T-helper 2 cell treated with Interferon-gamma antibody and Interleukin-4, amounts not matched to agents 5 μg/mL and 100 μg/mL, for 36 hours (primary cell): ENCODE results near the gene TCEAL4.
A peak's percentile ranks its signal among the peaks of the same experiment; 100 is the strongest.
"Not testable (repeated sequence)": the region's sequence is repeated elsewhere in the genome, so short reads cannot be mapped to it uniquely, and the experiment has no call there.

Experiments used
- DNase-seq: peaks from one replicate; pipeline ENCODE4 v3.0.0; 2021; ENCODE audit warnings: low spot score
- H3K27ac Mint-ChIP-seq: one replicate; pipeline ENCODE4 v1.8.0; 2021; ENCODE audit warnings: mild to moderate bottlenecking, mixed read lengths
- H3K27me3 Mint-ChIP-seq: one replicate; pipeline ENCODE4 v1.8.0; 2021; ENCODE audit warnings: low read depth, mixed read lengths
- H3K36me3 Mint-ChIP-seq: one replicate; pipeline ENCODE4 v1.8.0; 2021; ENCODE audit warnings: low read depth, mixed read lengths
- H3K4me1 Mint-ChIP-seq: one replicate; pipeline ENCODE4 v1.8.0; 2021; ENCODE audit warnings: low read depth, mixed read lengths
- H3K4me3 Mint-ChIP-seq: one replicate; pipeline ENCODE4 v1.8.0; 2022; ENCODE audit warnings: mild to moderate bottlenecking, moderate library complexity, mixed read lengths
- H3K9me3 Mint-ChIP-seq: one replicate; pipeline ENCODE4 v1.8.0; 2021; ENCODE audit warnings: mixed read lengths

Gene TCEAL4

GRCh38 chrX:103562801-103563200 is 22.5 kb upstream of the TCEAL4 start:
- Mint-ChIP-seq H3K4me3 (no peak overlapping the region), H3K27me3 (peaks cover 5% of the 10 kb centered on the region), H3K4me1 (no peaks in the 10 kb centered on the region), H3K9me3 (no peaks in the 10 kb centered on the region), H3K36me3 (no peaks in the 10 kb centered on the region), H3K27ac (no peak overlapping the region)
- no peak for DNase-seq

GRCh38 chrX:103565197-103565596 is 20.1 kb upstream of the TCEAL4 start:
- DNase-seq = no peak
- Mint-ChIP-seq H3K4me1 (no peaks in the 10 kb centered on the region), H3K27me3 (peaks cover 7% of the 10 kb centered on the region), H3K36me3 (no peaks in the 10 kb centered on the region), H3K27ac (no peak overlapping the region), H3K4me3 (no peak overlapping the region), H3K9me3 (no peaks in the 10 kb centered on the region)

DNA sequence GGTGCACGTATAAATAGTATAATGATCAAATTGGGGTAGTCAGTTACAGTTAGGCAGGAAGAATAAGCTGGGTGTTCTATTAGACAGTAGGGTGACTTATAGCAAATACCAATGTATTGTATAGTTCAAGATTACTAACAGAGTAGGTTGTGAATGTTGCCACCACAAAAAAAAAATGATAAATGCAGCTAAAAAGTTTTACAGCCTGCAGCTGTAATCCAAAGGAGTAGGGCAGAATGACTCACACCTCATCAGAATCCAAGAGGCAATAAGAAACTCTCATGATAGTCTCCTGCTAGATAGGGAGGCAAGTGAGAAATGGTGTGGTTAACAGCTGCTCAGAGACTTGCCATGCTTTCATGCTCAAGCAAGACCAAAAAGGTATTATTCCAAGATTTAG is 19.6 kb upstream of the TCEAL4 start:
- DNase-seq = no peak
- peaks cover 8% of the 10 kb centered on the region for H3K27me3 Mint-ChIP-seq
- no peak overlapping the region for H3K4me3 Mint-ChIP-seq
- no peaks in the 10 kb centered on the region for H3K4me1 Mint-ChIP-seq
- H3K27ac Mint-ChIP-seq = no peak overlapping the region
- no peaks in the 10 kb centered on the region for H3K36me3 Mint-ChIP-seq
- no peaks in the 10 kb centered on the region for H3K9me3 Mint-ChIP-seq

- H3K27ac Mint-ChIP-seq = no peak overlapping the region
- no peak for DNase-seq
- no peak overlapping the region for H3K4me3 Mint-ChIP-seq
- peaks cover 4% of the 10 kb centered on the region for H3K27me3 Mint-ChIP-seq
- no peaks in the 10 kb centered on the region for H3K9me3 Mint-ChIP-seq
- H3K36me3 Mint-ChIP-seq = no peaks in the 10 kb centered on the region
- no peaks in the 10 kb centered on the region for H3K4me1 Mint-ChIP-seq
Observed at GRCh38 chrX:103571121-103571520, 14.2 kb upstream of the TCEAL4 start.

- no peaks in the 10 kb centered on the region for H3K4me1 Mint-ChIP-seq
- no peaks in the 10 kb centered on the region for H3K36me3 Mint-ChIP-seq
- DNase-seq = no peak
- H3K9me3 Mint-ChIP-seq = no peaks in the 10 kb centered on the region
- peaks cover 4% of the 10 kb centered on the region for H3K27me3 Mint-ChIP-seq
- H3K27ac Mint-ChIP-seq = no peak overlapping the region
- no peak overlapping the region for H3K4me3 Mint-ChIP-seq
Observed at GRCh38 chrX:103571726-103572125, 13.6 kb upstream of the TCEAL4 start.

DNA sequence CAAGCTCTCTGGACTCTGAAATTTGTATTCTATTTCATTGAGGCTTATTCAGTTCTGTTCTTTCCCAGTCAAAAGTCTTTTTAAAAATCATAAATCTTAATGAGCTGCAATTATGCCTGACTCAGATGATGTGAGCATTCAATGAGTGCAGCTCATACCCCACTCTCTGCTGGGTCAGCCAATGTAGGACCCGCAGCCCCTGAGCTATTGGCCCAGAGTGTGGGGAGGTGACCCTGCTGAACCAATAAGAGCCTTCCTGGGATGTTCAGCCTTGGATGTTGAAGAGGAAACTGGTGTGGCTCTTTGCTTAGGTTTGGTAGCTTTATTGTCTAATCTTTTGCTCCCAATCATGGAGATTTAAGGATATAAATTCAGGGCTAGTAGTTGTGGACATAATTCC is 12.1 kb upstream of the TCEAL4 start:
- no peak for DNase-seq
- no peaks in the 10 kb centered on the region for H3K9me3 Mint-ChIP-seq
- H3K27me3 Mint-ChIP-seq = peaks cover 4% of the 10 kb centered on the region

DNA sequence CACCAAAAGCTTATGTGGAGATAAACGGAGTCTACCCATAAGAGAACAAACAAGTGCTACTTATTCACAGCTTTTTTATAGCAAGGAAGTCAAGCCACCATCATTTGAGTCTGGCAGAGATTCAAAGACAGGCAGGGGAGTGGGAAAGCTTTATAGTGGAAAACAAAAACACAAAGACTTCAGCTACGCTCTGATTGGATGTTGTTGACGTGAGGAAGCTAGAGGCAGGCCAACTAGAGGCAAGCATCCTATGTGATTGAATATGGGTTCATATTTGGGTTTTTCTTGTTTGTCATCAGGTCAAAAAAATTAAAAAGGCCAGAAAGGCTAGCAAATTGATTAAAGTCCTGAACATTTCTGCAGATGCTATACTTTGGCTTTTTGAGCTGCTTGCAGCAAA is 719 bp upstream of the TCEAL4 start:
- Mint-ChIP-seq H3K4me1 (no peaks in the 10 kb centered on the region), H3K4me3 (peak overlapping the region; percentile 32), H3K27me3 (peaks cover 8% of the 10 kb centered on the region), H3K36me3 (no peaks in the 10 kb centered on the region), H3K27ac (no peak overlapping the region), H3K9me3 (no peaks in the 10 kb centered on the region)
- DNase-seq = no peak

More for the DNA sequence above, 12.1 kb upstream of the TCEAL4 start:
- Mint-ChIP-seq H3K4me3 (no peak overlapping the region), H3K4me1 (no peaks in the 10 kb centered on the region), H3K27ac (no peak overlapping the region), H3K36me3 (no peaks in the 10 kb centered on the region)

GRCh38 chrX:103586314-103586646 is 965 bp downstream of the TCEAL4 start:
- peaks cover 6% of the 10 kb centered on the region for H3K27me3 Mint-ChIP-seq
- no peak for DNase-seq
- peaks cover 2% of the 10 kb centered on the region for H3K4me1 Mint-ChIP-seq
- H3K27ac Mint-ChIP-seq = no peak overlapping the region
- H3K9me3 Mint-ChIP-seq = no peaks in the 10 kb centered on the region
- H3K4me3 Mint-ChIP-seq = peak overlapping the region; percentile 84
- no peaks in the 10 kb centered on the region for H3K36me3 Mint-ChIP-seq

GRCh38 chrX:103586659-103587058 is 1.3 kb downstream of the TCEAL4 start:
- Mint-ChIP-seq H3K4me1 (peaks cover 2% of the 10 kb centered on the region), H3K27me3 (peaks cover 6% of the 10 kb centered on the region), H3K9me3 (no peaks in the 10 kb centered on the region), H3K27ac (no peak overlapping the region), H3K36me3 (no peaks in the 10 kb centered on the region), H3K4me3 (no peak overlapping the region)
- DNase-seq = no peak

DNA sequence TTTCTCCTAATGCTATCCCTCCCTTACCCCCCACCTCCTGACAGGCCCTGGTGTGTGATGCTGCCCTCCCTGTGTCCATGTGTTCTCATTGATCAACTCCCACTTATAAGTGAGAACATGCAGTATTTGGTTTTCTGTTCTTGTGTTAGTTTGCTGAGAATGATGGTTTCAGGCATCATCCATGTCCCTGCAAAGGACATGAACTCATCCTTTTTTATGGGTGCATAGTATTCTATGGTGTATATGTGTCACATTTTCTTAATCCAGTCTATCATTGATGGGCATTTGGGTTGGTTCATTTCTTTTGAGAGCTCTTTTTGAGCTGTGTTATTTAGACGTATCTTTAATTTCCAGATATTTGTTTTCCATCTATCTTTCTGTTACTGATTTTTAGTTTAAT is 7.0 kb downstream of the TCEAL4 start:
- not testable (repeated sequence) for H3K9me3 Mint-ChIP-seq, H3K27me3 Mint-ChIP-seq, H3K4me3 Mint-ChIP-seq, DNase-seq, H3K36me3 Mint-ChIP-seq, H3K27ac Mint-ChIP-seq, H3K4me1 Mint-ChIP-seq

GRCh38 chrX:103595202-103595601 is 9.9 kb downstream of the TCEAL4 start:
- H3K27me3 Mint-ChIP-seq, H3K27ac Mint-ChIP-seq, H3K9me3 Mint-ChIP-seq, H3K4me1 Mint-ChIP-seq, DNase-seq, H3K36me3 Mint-ChIP-seq, H3K4me3 Mint-ChIP-seq: not testable (repeated sequence)

GRCh38 chrX:103607364-103608305 is 22.3 kb downstream of the TCEAL4 start, which contains the start of gene TCEAL3:
Gene TCEAL3 (plus strand): TSS chrX:103607963. CDS start chrX:103609065, 1,102 bp downstream.
- peaks cover 15% of the 10 kb centered on the region for H3K27me3 Mint-ChIP-seq
- peaks cover 2% of the 10 kb centered on the region for H3K4me1 Mint-ChIP-seq
- no peak within 1 kb of the TSS for H3K27ac Mint-ChIP-seq
- peak; percentile 3 for DNase-seq
- no peaks in the 10 kb centered on the region for H3K36me3 Mint-ChIP-seq
- peak within 1 kb of the TSS; percentile 73 for H3K4me3 Mint-ChIP-seq
- no peaks in the 10 kb centered on the region for H3K9me3 Mint-ChIP-seq

DNA sequence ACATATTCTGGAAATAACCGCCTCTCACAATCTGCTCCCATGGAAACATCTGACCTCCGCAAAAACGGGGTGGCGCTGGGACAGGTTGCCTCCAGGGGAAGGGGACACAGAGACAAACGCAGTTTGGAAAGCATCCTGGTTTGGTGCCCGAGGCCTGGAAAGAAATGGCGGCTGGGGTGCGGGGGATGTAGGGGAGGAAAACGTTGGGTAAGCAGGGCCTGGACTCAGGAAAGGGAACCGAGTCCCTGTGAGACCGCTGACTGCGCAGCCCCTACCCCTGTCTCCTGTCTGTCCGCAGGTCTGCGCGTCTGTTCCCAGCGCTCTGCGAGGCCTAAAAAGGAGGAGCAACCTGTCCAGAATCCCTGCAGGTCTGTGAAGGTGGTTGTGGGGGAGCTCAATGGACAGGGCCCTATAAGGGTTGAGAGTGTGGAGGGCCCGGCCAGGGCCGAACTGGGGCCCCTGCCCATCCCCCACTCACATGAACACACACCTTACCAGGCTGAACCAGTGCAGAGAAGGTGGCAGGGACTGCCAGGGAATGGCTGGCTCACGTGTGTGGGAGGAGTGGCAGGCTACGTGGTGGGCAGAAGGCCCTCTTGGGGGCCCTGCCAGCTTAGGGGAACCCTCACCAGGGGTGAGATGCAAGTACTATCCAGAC is 23.1 kb downstream of the TCEAL4 start:
- H3K4me1 Mint-ChIP-seq = peaks cover 2% of the 10 kb centered on the region
- no peaks in the 10 kb centered on the region for H3K9me3 Mint-ChIP-seq
- H3K4me3 Mint-ChIP-seq = peak overlapping the region; percentile 54
- peaks cover 15% of the 10 kb centered on the region for H3K27me3 Mint-ChIP-seq
- no peaks in the 10 kb centered on the region for H3K36me3 Mint-ChIP-seq
- DNase-seq = no peak
- no peak overlapping the region for H3K27ac Mint-ChIP-seq

DNA sequence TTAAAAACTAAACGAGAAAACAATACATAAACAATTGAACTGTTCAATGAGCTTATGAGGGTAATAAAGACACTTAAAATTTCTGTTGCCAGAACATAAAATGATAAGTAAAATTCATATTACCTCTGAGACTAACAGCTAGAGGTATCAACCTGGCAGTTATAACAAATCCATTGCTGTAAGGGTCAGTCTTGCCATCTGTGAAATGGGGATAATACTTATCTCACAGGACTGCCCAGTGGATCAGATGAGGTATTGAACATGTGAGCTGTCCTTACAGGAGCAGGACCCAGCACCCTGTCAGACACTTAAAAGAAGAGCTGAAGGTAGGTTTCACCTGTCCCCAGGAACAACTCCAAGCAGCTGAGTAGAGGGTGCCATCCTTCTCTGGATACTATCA is 25.0 kb downstream of the TCEAL4 start:
- H3K27ac Mint-ChIP-seq = no peak overlapping the region
- DNase-seq = no peak
- H3K36me3 Mint-ChIP-seq = no peaks in the 10 kb centered on the region
- H3K9me3 Mint-ChIP-seq = no peaks in the 10 kb centered on the region
- peaks cover 2% of the 10 kb centered on the region for H3K4me1 Mint-ChIP-seq
- H3K4me3 Mint-ChIP-seq = no peak overlapping the region
- peaks cover 15% of the 10 kb centered on the region for H3K27me3 Mint-ChIP-seq
